Forelimb muscle (tissue), 1 donor: ENCODE measurements around the gene KCNAB1. TPM values are rescaled to one million over a fixed set of nuclear protein-coding genes. Genes with fewer than 3 reads are reported as not detected.
"Not testable (repeated sequence)": the region's sequence is repeated elsewhere in the genome, so short reads cannot be mapped to it uniquely, and the experiment has no call there.

Source experiments
- DNase-seq: peaks from one replicate; pipeline ENCODE4 v3.0.0-alpha.2; 2013; ENCODE audit warnings: low read depth
- polyA plus RNA-seq: library from polyadenylated mRNA; unstranded; fragments of 120-200 nt; gene quantifications from one replicate; pipeline ENCODE4 v1.2.1, GENCODE V29; 2013; ENCODE audit not compliant: insufficient read length

KCNAB1 gene
- polyA plus RNA-seq, 1 donor: 4.3 TPM

- DNase-seq: not testable (repeated sequence)
Observed at GRCh38 chr3:156569016-156569415, 448.6 kb downstream of the KCNAB1 start.

DNA sequence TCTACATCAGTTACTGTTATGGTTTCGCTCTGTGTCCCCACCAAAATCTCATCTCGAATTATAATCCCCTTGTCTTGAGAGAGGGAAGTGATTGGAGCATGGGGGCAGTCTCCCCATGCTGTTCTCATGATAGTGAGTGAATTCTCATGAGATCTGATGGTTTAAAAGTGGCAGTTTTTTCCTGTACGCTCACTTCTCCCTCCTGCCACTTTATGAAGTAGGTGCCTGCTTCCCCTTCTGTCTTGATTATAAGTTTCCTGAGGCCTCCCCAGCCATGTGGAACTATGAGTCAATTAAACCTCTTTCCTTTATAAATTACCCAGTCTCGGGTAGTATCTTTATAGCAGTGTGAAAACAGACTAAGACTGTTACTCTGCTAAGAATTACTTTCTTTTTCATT, 449.5 kb downstream of the KCNAB1 start:
- not testable (repeated sequence) for DNase-seq

GRCh38 chr3:156575641-156576040, 455.3 kb downstream of the KCNAB1 start:
- no peak for DNase-seq

- DNase-seq: no peak
Observed at GRCh38 chr3:156576051-156576450, 455.7 kb downstream of the KCNAB1 start.

DNA sequence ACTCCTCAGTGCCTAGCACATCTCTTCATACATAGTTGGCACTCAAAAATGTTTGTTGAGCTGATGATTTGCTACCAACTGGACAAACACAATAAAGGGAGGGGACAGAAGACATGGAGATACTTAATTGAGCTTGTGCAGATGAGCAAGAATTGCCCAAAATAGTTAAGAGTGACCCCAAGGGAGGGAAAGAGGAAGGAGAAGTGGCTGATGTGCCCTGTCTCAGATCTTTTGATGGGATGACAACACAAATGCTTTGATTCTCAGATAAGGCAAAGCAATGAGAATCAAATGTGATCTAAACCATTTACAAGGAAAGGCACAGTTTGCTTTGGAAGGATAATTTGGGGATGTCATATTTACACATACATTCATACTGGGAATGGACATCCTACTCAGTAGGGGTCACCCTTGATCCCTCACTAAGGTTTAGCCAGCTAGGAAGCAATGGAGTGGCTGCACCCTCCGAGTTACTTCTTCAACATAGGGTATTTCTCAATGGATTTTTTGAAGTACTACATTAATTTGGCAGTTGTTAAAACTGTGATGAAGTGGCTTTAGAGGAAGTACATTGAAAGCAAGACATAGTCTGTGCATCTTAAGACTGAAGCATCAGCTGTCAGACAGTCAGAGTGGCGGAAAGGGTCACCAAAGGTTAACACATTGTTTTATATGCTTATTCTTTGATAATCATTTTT, 456.4 kb downstream of the KCNAB1 start:
- DNase-seq: no peak

- DNase-seq: no peak
Observed at GRCh38 chr3:156577736-156578135, 457.4 kb downstream of the KCNAB1 start.

DNA sequence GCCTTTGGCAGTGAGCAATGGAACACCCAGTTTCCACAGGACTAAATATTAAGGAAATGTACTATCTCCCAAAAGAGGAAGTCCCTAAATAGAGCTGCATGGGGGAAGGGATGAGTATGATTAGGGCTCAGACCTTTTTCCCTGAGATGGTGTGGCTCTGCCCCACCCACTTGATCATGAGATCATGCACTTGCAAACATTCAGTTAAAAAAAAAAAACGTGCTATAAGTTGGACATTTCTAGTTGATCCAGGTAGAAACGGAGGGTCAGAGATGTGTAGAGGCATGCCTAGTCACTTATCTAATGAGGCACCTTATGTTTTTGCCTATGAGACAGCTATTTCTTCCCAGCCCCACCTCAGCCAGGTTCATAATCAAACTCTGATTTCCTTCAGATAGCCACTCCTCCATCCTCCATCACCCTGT, 459.1 kb downstream of the KCNAB1 start:
- DNase-seq: no peak

- DNase-seq: no peak
Observed at GRCh38 chr3:156581033-156581432, 460.7 kb downstream of the KCNAB1 start.

DNA sequence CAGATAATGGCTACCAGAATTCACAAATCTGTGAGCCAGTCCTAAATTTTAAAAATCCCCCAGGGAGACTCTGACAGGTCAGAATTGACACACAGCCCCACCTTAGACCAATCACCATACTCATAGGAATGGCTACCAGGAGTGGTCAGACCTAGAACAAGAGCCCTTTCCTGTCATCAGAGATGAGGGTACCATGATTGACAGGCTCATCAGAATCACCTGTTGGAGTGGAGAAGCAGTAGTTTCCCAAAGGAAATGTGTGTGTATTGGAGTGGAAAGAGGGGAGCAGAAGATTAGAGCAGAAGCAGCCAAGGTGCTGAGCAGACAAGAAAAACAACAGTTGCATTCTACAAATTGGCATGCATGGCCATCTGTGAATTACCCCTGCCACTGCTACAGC, 461.6 kb downstream of the KCNAB1 start:
- no peak for DNase-seq

DNA sequence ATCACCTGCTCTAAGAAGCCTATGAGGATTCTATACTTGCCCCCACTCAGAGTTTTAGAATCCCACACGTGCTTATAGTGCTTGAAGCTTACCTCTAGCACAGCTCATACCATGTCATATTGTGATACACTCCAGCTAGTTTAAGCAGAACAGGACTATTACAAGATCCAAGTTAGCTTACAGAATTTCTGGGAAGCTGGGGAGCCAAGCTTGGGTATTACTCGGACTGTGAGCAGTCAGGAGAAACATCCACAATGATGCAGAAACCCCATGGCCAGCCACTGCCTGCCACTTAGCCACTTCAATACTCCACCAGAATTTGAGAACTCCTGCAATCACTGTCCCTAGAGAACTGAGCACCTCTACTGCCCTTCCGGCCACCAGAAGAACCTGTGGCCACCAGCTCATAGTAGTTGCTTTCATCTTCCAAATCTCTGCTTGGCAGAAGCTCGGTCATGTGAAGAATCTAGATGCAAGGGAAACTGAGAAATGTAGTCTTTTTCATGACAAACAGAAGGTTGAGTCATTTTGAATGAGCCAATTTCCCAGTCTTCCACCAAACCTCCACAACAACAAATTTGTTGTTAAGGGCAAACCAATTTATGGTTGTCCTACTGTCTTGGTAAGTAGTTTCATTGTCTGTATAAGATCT, 462.3 kb downstream of the KCNAB1 start:
- no peak for DNase-seq

DNA sequence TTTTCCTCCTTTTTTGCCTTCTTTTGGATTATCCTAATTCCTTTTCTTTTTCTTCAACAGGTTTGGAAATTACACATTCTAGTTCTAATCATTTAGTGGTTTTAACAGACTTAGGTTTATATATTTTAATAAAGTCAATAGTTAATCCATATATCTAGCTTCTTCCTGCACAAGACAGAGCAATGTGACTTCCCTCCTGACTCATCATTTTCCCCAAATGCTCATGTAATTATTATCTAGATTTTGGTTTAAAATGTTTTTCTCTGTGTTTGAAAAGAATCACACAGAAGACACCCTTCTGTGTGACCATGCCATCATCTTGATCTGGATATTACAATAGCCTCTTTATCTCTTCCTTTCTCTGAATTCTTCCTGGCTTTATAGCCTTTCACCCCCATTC, 463.1 kb downstream of the KCNAB1 start:
- no peak for DNase-seq

DNA sequence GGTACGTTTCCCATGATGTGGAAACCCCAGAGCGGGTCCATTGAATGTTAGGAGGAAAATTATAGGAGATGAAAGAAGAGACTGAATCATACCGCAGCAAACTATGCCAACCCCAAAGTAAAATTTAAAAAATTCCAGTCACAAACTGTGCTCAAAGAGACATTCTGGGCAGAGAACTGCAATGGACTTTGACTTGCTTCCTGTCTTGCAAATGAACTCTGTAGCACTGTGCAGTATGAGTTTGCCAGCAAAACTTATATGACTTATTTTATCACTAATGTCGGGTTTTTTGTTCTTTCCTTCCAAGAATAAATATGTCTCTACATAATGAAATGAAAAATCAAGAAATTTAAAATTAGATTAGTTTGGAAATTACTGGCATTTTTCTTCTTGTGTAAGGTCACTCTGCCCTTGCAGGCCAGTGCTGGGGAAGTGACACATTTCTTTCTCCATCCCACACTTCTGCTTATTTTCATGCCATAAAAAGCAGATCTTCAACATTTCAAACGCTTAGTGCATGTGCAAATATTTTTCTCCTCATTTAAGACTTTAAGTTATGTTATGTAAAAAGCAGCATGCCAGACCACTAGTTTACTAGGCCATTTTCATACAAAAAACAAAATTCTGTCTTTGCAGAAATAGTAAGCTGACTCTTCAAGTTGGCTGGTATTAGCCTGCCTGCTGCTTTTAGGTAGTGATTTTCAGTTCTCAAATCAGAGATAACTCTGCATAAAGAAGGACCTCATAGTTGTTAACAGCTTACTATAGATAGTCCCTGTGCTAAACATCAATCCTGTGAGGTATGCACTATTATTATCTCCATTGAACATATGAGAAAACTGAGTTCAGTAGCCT, 466.8 kb downstream of the KCNAB1 start:
- no peak for DNase-seq

GRCh38 chr3:156587760-156588069, 467.3 kb downstream of the KCNAB1 start:
- DNase-seq: no peak

Other genes with a start within 250 kb of the KCNAB1 start
- gene GMPS, start 249.9 kb upstream of the KCNAB1 start, polyA plus RNA-seq: 41.3 TPM